HG03460 (cell line): ENCODE data around the gene BGLAP.
A peak's percentile ranks its signal among the peaks of the same experiment; 100 is the strongest.
"Not testable (repeated sequence)": the region's sequence is repeated elsewhere in the genome, so short reads cannot be mapped to it uniquely, and the experiment has no call there.

Experiments used
- ATAC-seq: cut with Tn5 transposase; IDR thresholded peaks from one replicate; pipeline ENCODE4 v1.9.1; 2021; ENCODE audit not compliant: unreplicated experiment

Gene BGLAP

GRCh38 chr1:156241926-156242325, at the start of gene BGLAP:
Gene BGLAP (plus strand): TSS chr1:156242184. CDS start chr1:156242232, 48 bp downstream.
- no peak for ATAC-seq

- no peak for ATAC-seq
These were observed 48.8 kb upstream of the BGLAP start for GRCh38 chr1:156193208-156193487.

- peak; percentile 93 for ATAC-seq
These were observed 48.3 kb upstream of the BGLAP start, which contains the start of gene SLC25A44 for GRCh38 chr1:156193488-156194299. Gene SLC25A44 (plus strand): TSS chr1:156194104. CDS start chr1:156199848, 5,744 bp downstream.

GRCh38 chr1:156194300-156194652, 47.7 kb upstream of the BGLAP start:
- no peak for ATAC-seq

- no peak for ATAC-seq
These were observed 46.1 kb upstream of the BGLAP start for GRCh38 chr1:156195853-156196252.

GRCh38 chr1:156196445-156196844, 45.5 kb upstream of the BGLAP start:
- ATAC-seq, result no peak

GRCh38 chr1:156198831-156199349, 43.1 kb upstream of the BGLAP start:
- no peak for ATAC-seq

GRCh38 chr1:156200044-156200443, 41.9 kb upstream of the BGLAP start:
- no peak for ATAC-seq

GRCh38 chr1:156203331-156203730, 38.7 kb upstream of the BGLAP start:
- ATAC-seq, result no peak

- ATAC-seq, result no peak
These were observed 37.3 kb upstream of the BGLAP start for GRCh38 chr1:156204686-156205085.

- no peak for ATAC-seq
These were observed 30.7 kb upstream of the BGLAP start for GRCh38 chr1:156211243-156211642.

GRCh38 chr1:156212130-156212529, 29.9 kb upstream of the BGLAP start:
- ATAC-seq, result no peak

- ATAC-seq, result peak; percentile 86
These were observed 28.9 kb upstream of the BGLAP start, which contains the start of gene PMF1 for GRCh38 chr1:156212833-156213643. Gene PMF1 (plus strand): TSS chr1:156213007. CDS start chr1:156213016, 9 bp downstream.

GRCh38 chr1:156213644-156213966, 28.4 kb upstream of the BGLAP start:
- no peak for ATAC-seq

- ATAC-seq, result no peak
These were observed 27.8 kb upstream of the BGLAP start for GRCh38 chr1:156214024-156214748.

GRCh38 chr1:156216361-156217086, 25.5 kb upstream of the BGLAP start:
- ATAC-seq, result not testable (repeated sequence)

GRCh38 chr1:156217871-156218270, 24.1 kb upstream of the BGLAP start:
- ATAC-seq, result no peak

GRCh38 chr1:156220226-156220625, 21.8 kb upstream of the BGLAP start:
- no peak for ATAC-seq

GRCh38 chr1:156221986-156222692, 19.8 kb upstream of the BGLAP start:
- ATAC-seq, result no peak

- ATAC-seq, result no peak
These were observed 16.3 kb upstream of the BGLAP start for GRCh38 chr1:156225677-156226014.
